ENCODE measurements around the gene PSMD11.

The PSMD11 gene

GRCh38 chr17:32529604-32530003, 85.3 kb downstream of the PSMD11 start:
- DNase-seq = peak in 1 of 58 donors; percentile 32

Measured in anterior cingulate cortex (tissue), 58 donors.